GM12878 (cell line): ENCODE measurements around the gene ASMTL.

Experiments
- CEBPB ChIP-seq, 2 experiments: fragments of 150-350 bp in 1 of 2; IDR thresholded peaks; 2 replicates each; pipeline ENCODE4 v1.6.1; 2012 to 2014; ENCODE audit warnings: low read depth in 2 of 2, low read length in 2 of 2, borderline replicate concordance in 1 of 2, inconsistent platforms in 1 of 2
- CTCF ChIP-seq, 3 experiments: IDR thresholded peaks in 2 of 3; conservative IDR thresholded peaks in 1 of 3; 2 replicates each; pipeline ENCODE4 v1.5.1; 2011; ENCODE audit warnings: low read depth in 3 of 3, low read length in 3 of 3, mild to moderate bottlenecking in 3 of 3, control low read depth in 2 of 3, moderate library complexity in 2 of 3, inconsistent platforms in 1 of 3, mixed read lengths in 1 of 3; ENCODE audit not compliant: control insufficient read depth in 2 of 3, insufficient read depth in 1 of 3; ENCODE audit errors: extremely low read depth in 1 of 3
- REST ChIP-seq: IDR thresholded peaks from 2 replicates; pipeline ENCODE4 v1.6.1; 2012; ENCODE audit warnings: mild to moderate bottlenecking, low read depth, low read length
- SIX5 ChIP-seq: IDR thresholded peaks from 2 replicates; pipeline ENCODE4 v1.6.1; 2011; ENCODE audit warnings: mild to moderate bottlenecking, low read depth, low read length, moderate library complexity; ENCODE audit not compliant: severe bottlenecking
- SREBF1 ChIP-seq: IDR thresholded peaks from 2 replicates; pipeline ENCODE4 v1.6.1; 2012; ENCODE audit warnings: mild to moderate bottlenecking, low read length
- TAF1 ChIP-seq: IDR thresholded peaks from 2 replicates; pipeline ENCODE4 v1.6.1; 2011; ENCODE audit warnings: mild to moderate bottlenecking, low read depth, low read length, borderline replicate concordance

GRCh38 chrX:1496076-1496475, 43.4 kb upstream of the ASMTL start:
- no peak for TF ChIP-seq CTCF (IDR thresholded peaks at IDR 0.05 in 2 of 3, conservative IDR thresholded peaks at IDR 0.05 in 1 of 3; ENCODE audit: control insufficient read depth in 2 of 3, extremely low read depth in 1 of 3, insufficient read depth in 1 of 3, low read depth in 3 of 3, low read length in 3 of 3)
- TF ChIP-seq TAF1, result no peak
- no peak for TF ChIP-seq SIX5
- no peak for TF ChIP-seq CEBPB (IDR thresholded peaks at IDR 0.05; ENCODE audit: borderline replicate concordance in 1 of 2, low read depth in 2 of 2, low read length in 2 of 2)
- no peak for TF ChIP-seq REST
- TF ChIP-seq SREBF1, result no peak
